H1 (cell line): ENCODE data around the gene ABCG1. TPM values are rescaled to one million over a fixed set of nuclear protein-coding genes. Genes with fewer than 3 reads are reported as not detected.

Source experiments
- CTCF ChIA-PET: fragments of 300-600 bp; sonication (Branson Sonifier 250); formaldehyde crosslinking; loops from one replicate; lab custom pipeline; 2021; ENCODE audit not compliant: partially characterized antibody; lab: Charles Lee
- POLR2A ChIA-PET: fragments of 300-600 bp; sonication (Branson Sonifier 250); formaldehyde crosslinking; loops from one replicate; lab custom pipeline; 2021; ENCODE audit warnings: inconsistent platforms; ENCODE audit not compliant: partially characterized antibody; lab: Charles Lee
- DNase-seq, 2 experiments: peaks; one replicate each; pipeline versions ENCODE4 v3.0.0 to v3.0.0-alpha.2; 2010 to 2022; ENCODE audit warnings: low spot score in 2 of 2, low read depth in 1 of 2, mixed read lengths in 1 of 2
- FAIRE-seq: peaks from 2 replicates; lab custom pipeline; 2011; peaks lifted over from hg19 to GRCh38; lab: Jason Lieb, UNC
- H2AFZ ChIP-seq: 2 replicates; pipeline ENCODE4 v1.8.1; 2012; ENCODE audit warnings: low read length, inconsistent platforms
- H2AK5ac ChIP-seq: 2 replicates; pipeline ENCODE4 v1.6.1; 2013; ENCODE audit warnings: low read depth, low read length
- H2BK120ac ChIP-seq: replicated peaks from 2 replicates; pipeline ENCODE3; 2013; ENCODE audit warnings: low read depth, low read length, inconsistent platforms
- H2BK12ac ChIP-seq: 2 replicates; pipeline ENCODE4 v1.6.1; 2013; ENCODE audit warnings: low read depth, low read length
- H2BK15ac ChIP-seq: 2 replicates; pipeline ENCODE4 v1.6.1; 2013; ENCODE audit warnings: low read length
- H2BK20ac ChIP-seq: 2 replicates; pipeline ENCODE4 v1.6.1; 2013; ENCODE audit warnings: low read length
- H2BK5ac ChIP-seq: 2 replicates; pipeline ENCODE4 v1.6.1; 2013; ENCODE audit warnings: low read depth, low read length
- H3K14ac ChIP-seq: 2 replicates; pipeline ENCODE4 v1.6.1; 2013; ENCODE audit warnings: inconsistent platforms; ENCODE audit not compliant: insufficient read length
- H3K18ac ChIP-seq: 2 replicates; pipeline ENCODE4 v1.6.1; 2013; ENCODE audit warnings: low read length; ENCODE audit errors: extremely low read depth
- H3K23ac ChIP-seq: 2 replicates; pipeline ENCODE4 v1.6.1; 2013; ENCODE audit warnings: inconsistent platforms; ENCODE audit not compliant: insufficient read length
- H3K23me2 ChIP-seq: 2 replicates; pipeline ENCODE4 v1.6.1; 2013; ENCODE audit warnings: low read depth, low read length
- H3K27ac ChIP-seq: 2 replicates; pipeline ENCODE4 v1.6.1; 2011; ENCODE audit warnings: low read depth, low read length, inconsistent platforms
- H3K27me3 ChIP-seq, 4 experiments: replicated peaks in 1 of 4; 1 replicate in 1 of 4; 2 replicates in 3 of 4; pipeline versions ENCODE4 v1.6.1 to v1.8.1; 2011 to 2013; ENCODE audit warnings: low read length in 3 of 4, mild to moderate bottlenecking in 3 of 4, inconsistent platforms in 2 of 4, mixed read lengths in 2 of 4, moderate library complexity in 1 of 4; ENCODE audit not compliant: control insufficient read depth in 3 of 4, insufficient read depth in 3 of 4; ENCODE audit errors: extremely low read depth in 1 of 4
- H3K36me3 ChIP-seq, 4 experiments: 2 replicates each; pipeline versions ENCODE4 v1.6.1 to v1.8.1; 2011 to 2013; ENCODE audit warnings: mild to moderate bottlenecking in 4 of 4, low read length in 3 of 4, moderate library complexity in 2 of 4, control low read depth in 1 of 4, inconsistent platforms in 1 of 4; ENCODE audit not compliant: insufficient read depth in 4 of 4, control insufficient read depth in 2 of 4
- H3K4ac ChIP-seq: replicated peaks from 2 replicates; pipeline ENCODE3; 2013; ENCODE audit warnings: low read length, low read depth, mixed read lengths, inconsistent platforms; ENCODE audit not compliant: insufficient read length
- H3K4me1 ChIP-seq, 4 experiments: replicated peaks in 1 of 4; 1 replicate in 1 of 4; 2 replicates in 3 of 4; pipeline versions ENCODE4 v1.6.1 to v1.8.1; 2011 to 2013; ENCODE audit warnings: low read length in 3 of 4, inconsistent platforms in 2 of 4, mixed read lengths in 1 of 4; ENCODE audit not compliant: insufficient read depth in 4 of 4, control insufficient read depth in 3 of 4
- H3K4me2 ChIP-seq, 2 experiments: 2 replicates each; pipeline versions ENCODE4 v1.6.1 to v1.8.1; 2011 to 2013; ENCODE audit warnings: low read depth in 2 of 2, low read length in 2 of 2, control low read depth in 1 of 2, inconsistent platforms in 1 of 2, mild to moderate bottlenecking in 1 of 2; ENCODE audit not compliant: insufficient read depth in 1 of 2
- H3K4me3 ChIP-seq, 4 experiments: fragments of 200-600, 300-600 bp in 1 of 4; sonication (generic), shearing (Covaris generic), sonication (Bioruptor Twin) in 1 of 4; 2 replicates each; pipeline versions ENCODE4 v1.5.1 to v1.8.1; 2011 to 2016; ENCODE audit warnings: low read length in 4 of 4, low read depth in 3 of 4, control low read depth in 2 of 4, inconsistent platforms in 2 of 4, mild to moderate bottlenecking in 2 of 4, mixed read lengths in 1 of 4, moderate library complexity in 1 of 4; ENCODE audit not compliant: insufficient read depth in 2 of 4; ENCODE audit errors: extremely low read depth in 1 of 4
- H3K56ac ChIP-seq: replicated peaks from 2 replicates; pipeline ENCODE3; 2013; ENCODE audit warnings: low read depth, mild to moderate bottlenecking, mixed read lengths, low read length, inconsistent platforms; ENCODE audit not compliant: insufficient read length
- H3K79me1 ChIP-seq: 2 replicates; pipeline ENCODE4 v1.6.1; 2013; ENCODE audit warnings: low read depth, low read length, control low read depth
- H3K79me2 ChIP-seq, 2 experiments: 2 replicates each; pipeline versions ENCODE4 v1.6.1 to v1.8.1; 2012 to 2013; ENCODE audit warnings: low read length in 2 of 2, mild to moderate bottlenecking in 2 of 2, inconsistent platforms in 1 of 2; ENCODE audit not compliant: insufficient read depth in 2 of 2, control insufficient read depth in 1 of 2
- H3K9ac ChIP-seq, 4 experiments: replicated peaks in 1 of 4; 1 replicate in 1 of 4; 2 replicates in 3 of 4; pipeline versions ENCODE4 v1.6.1 to v1.8.1; 2011 to 2013; ENCODE audit warnings: low read depth in 3 of 4, low read length in 3 of 4, control low read depth in 2 of 4, mild to moderate bottlenecking in 2 of 4, moderate library complexity in 2 of 4, inconsistent platforms in 1 of 4; ENCODE audit errors: extremely low read depth in 1 of 4
- H3K9me3 ChIP-seq, 2 experiments: 2 replicates each; pipeline versions ENCODE4 v1.6.1 to v1.8.1; 2012 to 2013; ENCODE audit warnings: mild to moderate bottlenecking in 2 of 2, moderate library complexity in 2 of 2, control low read depth in 1 of 2, inconsistent platforms in 1 of 2, low read depth in 1 of 2, low read length in 1 of 2, mixed read lengths in 1 of 2; ENCODE audit not compliant: insufficient read depth in 2 of 2
- H4K20me1 ChIP-seq, 2 experiments: replicated peaks in 1 of 2; 2 replicates each; pipeline versions ENCODE3 to v1.8.1; 2011 to 2013; ENCODE audit warnings: inconsistent platforms in 2 of 2, low read length in 2 of 2, mild to moderate bottlenecking in 1 of 2; ENCODE audit not compliant: insufficient read depth in 2 of 2, control insufficient read depth in 1 of 2
- H4K5ac ChIP-seq: 2 replicates; pipeline ENCODE4 v1.6.1; 2013; ENCODE audit warnings: low read length, low read depth, mixed read lengths, inconsistent platforms; ENCODE audit not compliant: insufficient read length
- H4K8ac ChIP-seq: 2 replicates; pipeline ENCODE4 v1.8.0; 2013; ENCODE audit warnings: mild to moderate bottlenecking, moderate library complexity, low read length, inconsistent platforms; ENCODE audit not compliant: insufficient read depth; ENCODE audit errors: extremely low read depth
- H4K91ac ChIP-seq: replicated peaks from 2 replicates; pipeline ENCODE3; 2013; ENCODE audit warnings: low read length, mixed read lengths, inconsistent platforms; ENCODE audit not compliant: insufficient read length
- CEBPB ChIP-seq: IDR thresholded peaks from 2 replicates; pipeline ENCODE4 v1.6.1; 2012; ENCODE audit warnings: low read depth, low read length
- CREB1 ChIP-seq: IDR thresholded peaks from 2 replicates; pipeline ENCODE4 v1.6.1; 2012; ENCODE audit warnings: inconsistent platforms
- GTF2F1 ChIP-seq: IDR thresholded peaks from 2 replicates; pipeline ENCODE4 v1.6.1; 2012; ENCODE audit warnings: low read depth, low read length, improper control_type of control experiment, borderline replicate concordance
- KDM1A ChIP-seq: fragments of 200-600, 300-600 bp; sonication (generic); IDR thresholded peaks from 2 replicates; pipeline ENCODE4 v1.7.1; 2016; ENCODE audit warnings: mild to moderate bottlenecking, low read length, borderline replicate concordance
- POLR2AphosphoS5 ChIP-seq: IDR thresholded peaks from 2 replicates; pipeline ENCODE4 v1.6.1; 2011; ENCODE audit warnings: low read depth, low read length
- RFX5 ChIP-seq: IDR thresholded peaks from 2 replicates; pipeline ENCODE4 v1.6.1; 2011; ENCODE audit warnings: low read depth, low read length, improper control_type of control experiment, borderline replicate concordance
- SIRT6 ChIP-seq: IDR thresholded peaks from one replicate; pipeline ENCODE4 v1.7.1; 2012; ENCODE audit warnings: low read length, inconsistent platforms
- SIX5 ChIP-seq: IDR thresholded peaks from 2 replicates; pipeline ENCODE4 v1.6.1; 2011; ENCODE audit warnings: mild to moderate bottlenecking, low read depth, low read length
- TCF12 ChIP-seq: IDR thresholded peaks from 2 replicates; pipeline ENCODE4 v1.6.1; 2011; ENCODE audit warnings: low read depth, mild to moderate bottlenecking, low read length
- polyA plus RNA-seq, 7 experiments: library from polyadenylated mRNA; depleted of rRNA in 3 of 7; stranded (reverse) in 5 of 7; unstranded in 2 of 7; fragments of >200 nt in 5 of 7; fragments of 200-250 nt in 2 of 7; gene quantifications; 1 replicate in 5 of 7; 2 replicates in 1 of 7; 4 replicates in 1 of 7; pipeline versions ENCODE4 v1.2.1 to v1.2.3, GENCODE V29; 2011 to 2013; ENCODE audit warnings: missing spikeins in 2 of 7, mixed read lengths in 2 of 7
- total RNA-seq: library from RNA; stranded (reverse); fragmentation: NEBNext Ultra II Directional; extraction: Animal tissue kit (Norgen Biotek cat#: 25700); gene quantifications from 2 replicates; pipeline ENCODE4 v1.2.1, GENCODE V29; 2021

The ABCG1 gene
- total and polyA plus RNA-seq, 2 of the 8 experiments (the other 6 are each of a cell fraction or from before 2014, with no cell fraction given) = 2.1 to 4.0 TPM

DNA sequence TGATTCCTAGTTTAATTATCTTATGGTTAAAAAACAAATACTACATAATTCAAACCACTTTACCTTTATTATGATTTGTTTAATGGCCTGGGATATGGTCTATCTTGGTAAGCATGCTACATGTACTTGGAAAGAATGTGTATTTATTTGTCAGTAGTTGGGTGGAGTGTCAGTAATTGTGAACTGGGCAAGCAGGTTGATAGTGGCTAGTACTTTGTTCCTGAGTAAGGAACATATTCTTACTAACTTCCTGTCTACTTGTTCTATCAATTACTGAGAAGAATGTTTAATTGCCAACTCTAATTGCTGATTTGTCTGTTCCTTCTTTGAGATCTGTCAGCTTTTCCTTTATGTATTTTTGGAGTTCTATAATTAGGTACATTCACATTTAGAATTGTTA lies 49.2 kb upstream of the ABCG1 start:
- Histone ChIP-seq H3K23me2 (no peaks in the 10 kb centered on the region), H2BK20ac (no peak overlapping the region), H2BK12ac (no peak overlapping the region), H3K79me1 (no peaks in the 10 kb centered on the region; the same call in 1 of the 2 replicates), H4K8ac (no peak overlapping the region), H2BK15ac (no peak overlapping the region), H3K27me3 (no peaks in the 10 kb centered on the region), H3K9ac (no peak overlapping the region), H3K4me3 (no peak overlapping the region), H4K20me1 (no peaks in the 10 kb centered on the region)
- POLR2A ChIA-PET = no interaction called here
- CTCF ChIA-PET = no interaction called here
- no peak for FAIRE-seq
- TF ChIP-seq KDM1A (no peak), SIX5 (no peak), GTF2F1 (no peak), SIRT6 (no peak), CEBPB (no peak), CREB1 (no peak), RFX5 (no peak), POLR2AphosphoS5 (no peak), TCF12 (no peak)
- TF ChIP-seq, all 59 proteins: peak for 0
- Histone ChIP-seq H2AK5ac (no peak overlapping the region), H3K18ac (no peak overlapping the region), H2AFZ (no peak overlapping the region), H3K4me2 (no peak overlapping the region), H3K4ac (no peak overlapping the region), H3K36me3 (no peaks in the 10 kb centered on the region), H3K4me1 (no peaks in the 10 kb centered on the region), H3K14ac (no peak overlapping the region), H3K23ac (no peak overlapping the region), H2BK5ac (no peak overlapping the region), H4K91ac (no peak overlapping the region), H3K9me3 (no peaks in the 10 kb centered on the region), H2BK120ac (no peak overlapping the region), H3K27ac (no peak overlapping the region), H3K56ac (no peak overlapping the region), H4K5ac (no peak overlapping the region), H3K79me2 (no peaks in the 10 kb centered on the region)
- no peak for DNase-seq
